ENCODE results near the gene ZNF337. TPM values are rescaled to one million over a fixed set of nuclear protein-coding genes. Genes with fewer than 3 reads are reported as not detected.
"Not testable (repeated sequence)": the region's sequence is repeated elsewhere in the genome, so short reads cannot be mapped to it uniquely, and the experiment has no call there.

The ZNF337 gene
- polyA plus RNA-seq, 3 donors = 23.5 to 27.1 (median 24.8) TPM

- DNase-seq (ENCODE audit: low read depth in 3 of 3, low spot score in 2 of 3) = peak in 1 of 3 donors; percentile 16
Observed at GRCh38 chr20:25695532-25696370, 902 bp downstream of the ZNF337 start.

- no peak for DNase-seq (ENCODE audit: low read depth in 3 of 3, low spot score in 2 of 3)
Observed at GRCh38 chr20:25692499-25692898, 4.2 kb downstream of the ZNF337 start.

GRCh38 chr20:25690427-25690826, 6.2 kb downstream of the ZNF337 start:
- DNase-seq (ENCODE audit: low read depth in 3 of 3, low spot score in 2 of 3) = no peak

GRCh38 chr20:25686081-25687067, 10.3 kb downstream of the ZNF337 start:
- no peak for DNase-seq (ENCODE audit: low read depth in 3 of 3, low spot score in 2 of 3)

- no peak for DNase-seq (ENCODE audit: low read depth in 3 of 3, low spot score in 2 of 3)
Observed at GRCh38 chr20:25685276-25686080, 11.2 kb downstream of the ZNF337 start.

GRCh38 chr20:25683826-25684225, 12.8 kb downstream of the ZNF337 start:
- not testable (repeated sequence) for DNase-seq (ENCODE audit: low read depth in 3 of 3, low spot score in 2 of 3)

GRCh38 chr20:25683050-25683449, 13.6 kb downstream of the ZNF337 start:
- DNase-seq (ENCODE audit: low read depth in 3 of 3, low spot score in 2 of 3) = no peak

GRCh38 chr20:25676164-25676809, 20.4 kb downstream of the ZNF337 start:
- no peak for DNase-seq (ENCODE audit: low read depth in 3 of 3, low spot score in 2 of 3)

GRCh38 chr20:25675161-25675560, 21.5 kb downstream of the ZNF337 start:
- no peak for DNase-seq (ENCODE audit: low read depth in 3 of 3, low spot score in 2 of 3)

GRCh38 chr20:25672659-25673235, 23.9 kb downstream of the ZNF337 start:
- no peak for DNase-seq (ENCODE audit: low read depth in 3 of 3, low spot score in 2 of 3)

GRCh38 chr20:25669826-25670422, 26.7 kb downstream of the ZNF337 start:
- DNase-seq (ENCODE audit: low read depth in 3 of 3, low spot score in 2 of 3) = no peak

- DNase-seq (ENCODE audit: low read depth in 3 of 3, low spot score in 2 of 3) = no peak
Observed at GRCh38 chr20:25668446-25668845, 28.2 kb downstream of the ZNF337 start.

GRCh38 chr20:25659999-25660398, 36.7 kb downstream of the ZNF337 start:
- no peak for DNase-seq (ENCODE audit: low read depth in 3 of 3, low spot score in 2 of 3)

GRCh38 chr20:25654487-25654886, 42.2 kb downstream of the ZNF337 start:
- DNase-seq (ENCODE audit: low read depth in 3 of 3, low spot score in 2 of 3) = no peak

GRCh38 chr20:25652866-25653265, 43.8 kb downstream of the ZNF337 start:
- not testable (repeated sequence) for DNase-seq (ENCODE audit: low read depth in 3 of 3, low spot score in 2 of 3)

GRCh38 chr20:25644814-25645213, 51.8 kb downstream of the ZNF337 start:
- DNase-seq (ENCODE audit: low read depth in 3 of 3, low spot score in 2 of 3) = no peak

- no peak for DNase-seq (ENCODE audit: low read depth in 3 of 3, low spot score in 2 of 3)
Observed at GRCh38 chr20:25643716-25644115, 52.9 kb downstream of the ZNF337 start.

GRCh38 chr20:25637247-25637646, 59.4 kb downstream of the ZNF337 start:
- DNase-seq (ENCODE audit: low read depth in 3 of 3, low spot score in 2 of 3) = no peak

Measured in right renal cortex interstitium (tissue), 3 donors.